ENCODE results near the gene NTN4.

DNA sequence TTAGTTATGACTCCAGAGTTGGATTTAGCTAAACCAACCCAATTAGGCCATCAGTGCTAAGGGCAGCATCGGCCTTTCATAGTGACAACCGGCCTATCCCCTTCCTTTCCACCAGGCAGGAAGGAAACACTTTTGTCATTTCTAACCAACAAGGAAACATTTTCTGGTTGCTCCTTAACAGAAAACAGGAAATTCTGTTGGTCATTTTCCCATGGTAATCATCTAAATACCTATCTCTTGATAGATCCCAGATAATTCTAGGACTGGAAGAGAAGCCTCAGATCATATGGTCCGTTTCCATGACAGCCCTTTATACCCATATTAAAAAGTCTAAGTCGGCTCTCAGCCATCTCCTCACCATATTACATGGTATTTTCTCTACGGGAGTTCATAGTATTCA, 160.1 kb downstream of the NTN4 start:
- TF ChIP-seq YY1 (IDR thresholded peaks at IDR 0.05; ENCODE audit: low read depth) (no peak), FOXM1 (IDR thresholded peaks at IDR 0.05; ENCODE audit: borderline replicate concordance, low read depth) (no peak), CEBPB (IDR thresholded peaks at IDR 0.05) (no peak), TEAD4 (IDR thresholded peaks at IDR 0.05) (no peak), EP300 (IDR thresholded peaks at IDR 0.05; ENCODE audit: borderline replicate concordance) (no peak), CREB1 (IDR thresholded peaks at IDR 0.05; ENCODE audit: low read depth) (no peak), RAD21 (IDR thresholded peaks at IDR 0.05; ENCODE audit: low read depth) (no peak), NFIC (IDR thresholded peaks at IDR 0.05) (no peak), EGR1 (IDR thresholded peaks at IDR 0.05) (no peak)
- TF ChIP-seq, protein P1, sequence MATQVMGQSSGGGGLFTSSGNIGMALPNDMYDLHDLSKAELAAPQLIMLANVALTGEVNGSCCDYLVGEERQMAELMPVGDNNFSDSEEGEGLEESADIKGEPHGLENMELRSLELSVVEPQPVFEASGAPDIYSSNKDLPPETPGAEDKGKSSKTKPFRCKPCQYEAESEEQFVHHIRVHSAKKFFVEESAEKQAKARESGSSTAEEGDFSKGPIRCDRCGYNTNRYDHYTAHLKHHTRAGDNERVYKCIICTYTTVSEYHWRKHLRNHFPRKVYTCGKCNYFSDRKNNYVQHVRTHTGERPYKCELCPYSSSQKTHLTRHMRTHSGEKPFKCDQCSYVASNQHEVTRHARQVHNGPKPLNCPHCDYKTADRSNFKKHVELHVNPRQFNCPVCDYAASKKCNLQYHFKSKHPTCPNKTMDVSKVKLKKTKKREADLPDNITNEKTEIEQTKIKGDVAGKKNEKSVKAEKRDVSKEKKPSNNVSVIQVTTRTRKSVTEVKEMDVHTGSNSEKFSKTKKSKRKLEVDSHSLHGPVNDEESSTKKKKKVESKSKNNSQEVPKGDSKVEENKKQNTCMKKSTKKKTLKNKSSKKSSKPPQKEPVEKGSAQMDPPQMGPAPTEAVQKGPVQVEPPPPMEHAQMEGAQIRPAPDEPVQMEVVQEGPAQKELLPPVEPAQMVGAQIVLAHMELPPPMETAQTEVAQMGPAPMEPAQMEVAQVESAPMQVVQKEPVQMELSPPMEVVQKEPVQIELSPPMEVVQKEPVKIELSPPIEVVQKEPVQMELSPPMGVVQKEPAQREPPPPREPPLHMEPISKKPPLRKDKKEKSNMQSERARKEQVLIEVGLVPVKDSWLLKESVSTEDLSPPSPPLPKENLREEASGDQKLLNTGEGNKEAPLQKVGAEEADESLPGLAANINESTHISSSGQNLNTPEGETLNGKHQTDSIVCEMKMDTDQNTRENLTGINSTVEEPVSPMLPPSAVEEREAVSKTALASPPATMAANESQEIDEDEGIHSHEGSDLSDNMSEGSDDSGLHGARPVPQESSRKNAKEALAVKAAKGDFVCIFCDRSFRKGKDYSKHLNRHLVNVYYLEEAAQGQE (IDR thresholded peaks at IDR 0.05; ENCODE audit: low read depth) = no peak
- TF ChIP-seq, protein P2, sequence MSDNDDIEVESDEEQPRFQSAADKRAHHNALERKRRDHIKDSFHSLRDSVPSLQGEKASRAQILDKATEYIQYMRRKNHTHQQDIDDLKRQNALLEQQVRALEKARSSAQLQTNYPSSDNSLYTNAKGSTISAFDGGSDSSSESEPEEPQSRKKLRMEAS (IDR thresholded peaks at IDR 0.05) = no peak
- TF ChIP-seq, protein P3, sequence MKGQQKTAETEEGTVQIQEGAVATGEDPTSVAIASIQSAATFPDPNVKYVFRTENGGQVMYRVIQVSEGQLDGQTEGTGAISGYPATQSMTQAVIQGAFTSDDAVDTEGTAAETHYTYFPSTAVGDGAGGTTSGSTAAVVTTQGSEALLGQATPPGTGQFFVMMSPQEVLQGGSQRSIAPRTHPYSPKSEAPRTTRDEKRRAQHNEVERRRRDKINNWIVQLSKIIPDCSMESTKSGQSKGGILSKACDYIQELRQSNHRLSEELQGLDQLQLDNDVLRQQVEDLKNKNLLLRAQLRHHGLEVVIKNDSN (IDR thresholded peaks at IDR 0.05) = no peak
